SU-DHL-6 (cell line): ENCODE data around the gene IQGAP1.
A peak's percentile ranks its signal among the peaks of the same experiment; 100 is the strongest.

Experiments used
- H2AFZ ChIP-seq: fragments of 200-600 bp; sonication (generic); 2 replicates; pipeline ENCODE4 v1.6.1; 2014; ENCODE audit warnings: low read depth, mild to moderate bottlenecking, moderate library complexity, mixed read lengths, antibody characterized with exemption, low read length; ENCODE audit not compliant: severe bottlenecking
- H3F3A ChIP-seq: fragments of 200-600 bp; shearing (Covaris generic); 2 replicates; pipeline ENCODE4 v1.6.0; 2016; ENCODE audit warnings: antibody characterized with exemption, mild to moderate bottlenecking; ENCODE audit not compliant: insufficient read depth
- H3K27ac ChIP-seq: fragments of 200-600 bp; sonication (generic); 2 replicates; pipeline ENCODE4 v1.5.1; 2016; ENCODE audit warnings: low read depth, mild to moderate bottlenecking, low read length, moderate library complexity, mixed read lengths
- H3K27me3 ChIP-seq: fragments of 200-600 bp; sonication (generic), shearing (Covaris generic); 2 replicates; pipeline ENCODE4 v1.6.0; 2014; ENCODE audit warnings: mild to moderate bottlenecking, low read length
- H3K36me3 ChIP-seq: fragments of 200-600 bp; sonication (generic); 2 replicates; pipeline ENCODE4 v1.6.1; 2014; ENCODE audit warnings: mild to moderate bottlenecking, low read length, mixed read lengths
- H3K4me2 ChIP-seq: fragments of 300-600, 200-600 bp; shearing (Covaris generic), sonication (generic); 2 replicates; pipeline ENCODE4 v1.6.0; 2014; ENCODE audit warnings: low read length, low read depth, mild to moderate bottlenecking; ENCODE audit not compliant: poor library complexity, severe bottlenecking
- H3K4me3 ChIP-seq: fragments of 200-600 bp; sonication (generic); 2 replicates; pipeline ENCODE4 v1.5.1; 2014; ENCODE audit warnings: antibody characterized with exemption, low read length, mild to moderate bottlenecking, mixed read lengths; ENCODE audit not compliant: insufficient read depth, poor library complexity, severe bottlenecking
- H3K79me2 ChIP-seq: fragments of 200-600 bp; sonication (generic); 2 replicates; pipeline ENCODE4 v1.6.1; 2014; ENCODE audit warnings: mild to moderate bottlenecking, low read length, moderate library complexity; ENCODE audit not compliant: insufficient read depth
- H3K9ac ChIP-seq: fragments of 200-600 bp; sonication (generic); 2 replicates; pipeline ENCODE4 v1.7.0; 2014; ENCODE audit warnings: mild to moderate bottlenecking, low read length
- H3K9me2 ChIP-seq: fragments of 200-600 bp; sonication (generic); replicated peaks from 2 replicates; pipeline ENCODE4 v1.6.1; 2014; ENCODE audit warnings: low read length; ENCODE audit not compliant: insufficient read depth
- H3K9me3 ChIP-seq: fragments of 200-600 bp; sonication (generic); 2 replicates; pipeline ENCODE4 v1.6.1; 2014; ENCODE audit warnings: low read length, mixed read lengths; ENCODE audit not compliant: insufficient read depth
- H4K20me1 ChIP-seq: fragments of 200-600 bp; sonication (generic); 2 replicates; pipeline ENCODE4 v1.6.1; 2014; ENCODE audit warnings: low read depth, mild to moderate bottlenecking, antibody characterized with exemption, low read length, moderate library complexity, mixed read lengths
- CTCF ChIP-seq: fragments of 200-600 bp; sonication (generic); IDR thresholded peaks from one replicate; pipeline ENCODE4 v1.5.1; 2017; ENCODE audit warnings: antibody characterized with exemption, mild to moderate bottlenecking, low read length, moderate library complexity; ENCODE audit not compliant: insufficient read depth, poor library complexity, severe bottlenecking
- EZH2phosphoT487 ChIP-seq: fragments of 200-600 bp; sonication (generic), shearing (Covaris generic); conservative IDR thresholded peaks from 2 replicates; pipeline ENCODE4 v1.6.1; 2018; ENCODE audit warnings: mild to moderate bottlenecking, antibody characterized with exemption, low read length, moderate library complexity, mixed read lengths

IQGAP1 gene

GRCh38 chr15:90387534-90388461 is at the start of gene IQGAP1:
Gene IQGAP1 (plus strand): TSS chr15:90388242. CDS start chr15:90388342, 100 bp downstream.
- no peaks in the 10 kb centered on the region for H3K9me2 ChIP-seq
- H3K27me3 ChIP-seq, result no peaks in the 10 kb centered on the region
- no peaks in the 10 kb centered on the region; the same call in 1 of the 2 replicates for H3K36me3 ChIP-seq
- no peaks in the 10 kb centered on the region for H4K20me1 ChIP-seq
- TF ChIP-seq EZH2phosphoT487, result no peak
- TF ChIP-seq CTCF, result no peak
- peak within 1 kb of the TSS; percentile 71 for H3K27ac ChIP-seq
- H3K4me3 ChIP-seq, result peak within 1 kb of the TSS; percentile 81
- peak within 1 kb of the TSS; percentile 69 for H3K9ac ChIP-seq
- peak within 1 kb of the TSS; percentile 99 for H3K4me2 ChIP-seq
- H3K79me2 ChIP-seq, result peaks cover 34% of the 10 kb centered on the region
- H3K9me3 ChIP-seq, result no peaks in the 10 kb centered on the region
- H3F3A ChIP-seq, result 0 out of 2 replicates have a peak, but pooled peaks cover 4% of the 10 kb centered on the region
- H2AFZ ChIP-seq, result peak within 1 kb of the TSS; percentile 99

DNA sequence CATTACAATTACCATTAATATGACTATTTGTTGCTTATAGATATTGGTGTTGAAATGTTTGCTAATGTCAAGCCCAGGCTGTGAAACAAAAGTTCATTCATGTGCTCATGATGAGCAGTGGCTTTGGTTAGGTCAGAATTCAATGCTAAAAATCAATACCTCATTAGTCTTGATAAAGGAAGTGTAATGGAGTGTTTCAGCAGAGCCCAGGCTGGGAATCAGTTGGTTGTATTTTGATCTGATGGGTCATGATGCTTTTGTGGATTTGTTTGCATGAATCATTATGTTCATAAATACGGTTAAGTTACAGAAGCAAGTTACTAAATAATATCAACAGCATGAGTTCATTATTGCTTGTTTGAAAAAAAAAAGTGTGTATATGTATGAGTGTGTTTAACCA is 49.5 kb upstream of the IQGAP1 start:
- Histone ChIP-seq H3K4me3 (no peak overlapping the region), H4K20me1 (no peaks in the 10 kb centered on the region), H2AFZ (no peak overlapping the region), H3K9ac (no peak overlapping the region), H3K4me2 (no peak overlapping the region), H3F3A (no peaks in the 10 kb centered on the region), H3K9me3 (no peaks in the 10 kb centered on the region), H3K36me3 (no peaks in the 10 kb centered on the region), H3K27ac (no peak overlapping the region), H3K9me2 (no peaks in the 10 kb centered on the region), H3K27me3 (no peaks in the 10 kb centered on the region), H3K79me2 (no peaks in the 10 kb centered on the region)
- TF ChIP-seq CTCF, result no peak
- no peak for TF ChIP-seq EZH2phosphoT487

- H3K4me2 ChIP-seq, result no peak overlapping the region
- no peaks in the 10 kb centered on the region for H3K79me2 ChIP-seq
These were observed 47.7 kb upstream of the IQGAP1 start for GRCh38 chr15:90340345-90340744.

More at GRCh38 chr15:90340345-90340744, 47.7 kb upstream of the IQGAP1 start:
- H3K9me2 ChIP-seq, result no peaks in the 10 kb centered on the region
- no peak overlapping the region for H3K9ac ChIP-seq
- no peak overlapping the region for H3K4me3 ChIP-seq
- no peaks in the 10 kb centered on the region for H4K20me1 ChIP-seq
- H3K36me3 ChIP-seq, result no peaks in the 10 kb centered on the region
- H2AFZ ChIP-seq, result no peak overlapping the region
- TF ChIP-seq EZH2phosphoT487 (no peak), CTCF (no peak)
- no peaks in the 10 kb centered on the region for H3K9me3 ChIP-seq
- no peaks in the 10 kb centered on the region for H3K27me3 ChIP-seq
- no peak overlapping the region for H3K27ac ChIP-seq
- H3F3A ChIP-seq, result no peaks in the 10 kb centered on the region
